Neuronal stem cell (in vitro differentiated cells): Measurements from ENCODE around the gene MS4A8.
"Not testable (repeated sequence)": the region's sequence is repeated elsewhere in the genome, so short reads cannot be mapped to it uniquely, and the experiment has no call there.

Experiments used
- DNase-seq: peaks from one replicate; pipeline ENCODE4 v3.0.0-alpha.2; 2013; ENCODE audit warnings: low spot score
- H2AFZ ChIP-seq: one replicate; pipeline ENCODE4 v1.6.1; 2013; ENCODE audit warnings: mild to moderate bottlenecking, low read length, inconsistent platforms
- H2AK5ac ChIP-seq: 2 replicates; pipeline ENCODE4 v1.6.1; 2013; ENCODE audit warnings: low read depth, mild to moderate bottlenecking, inconsistent platforms, low read length, moderate library complexity, mixed read lengths
- H2BK120ac ChIP-seq: 2 replicates; pipeline ENCODE4 v1.6.1; 2013; ENCODE audit warnings: low read depth, mild to moderate bottlenecking, inconsistent platforms, low read length, moderate library complexity, mixed read lengths
- H2BK12ac ChIP-seq: one replicate; pipeline ENCODE4 v1.6.1; 2013; ENCODE audit warnings: low read length, inconsistent platforms
- H2BK15ac ChIP-seq: 2 replicates; pipeline ENCODE4 v1.6.1; 2013; ENCODE audit warnings: mild to moderate bottlenecking, low read length, inconsistent platforms, mixed read lengths
- H2BK5ac ChIP-seq: one replicate; pipeline ENCODE4 v1.6.1; 2013; ENCODE audit warnings: inconsistent platforms, mild to moderate bottlenecking, low read length, moderate library complexity
- H3K14ac ChIP-seq: one replicate; pipeline ENCODE4 v1.6.1; 2013; ENCODE audit warnings: low read length, inconsistent platforms
- H3K18ac ChIP-seq: 2 replicates; pipeline ENCODE4 v1.6.1; 2013; ENCODE audit warnings: low read length, inconsistent platforms
- H3K23ac ChIP-seq: 2 replicates; pipeline ENCODE4 v1.6.1; 2013; ENCODE audit warnings: low read depth, mild to moderate bottlenecking, mixed read lengths, low read length, inconsistent platforms; ENCODE audit not compliant: poor library complexity
- H3K27ac ChIP-seq: replicated peaks from 3 replicates; pipeline ENCODE4 v1.5.1; 2013; ENCODE audit warnings: low read length, inconsistent platforms
- H3K27me3 ChIP-seq, 3 experiments: 2 replicates each; pipeline ENCODE4 v1.6.1; 2013; ENCODE audit warnings: low read length in 3 of 3, mild to moderate bottlenecking in 2 of 3, inconsistent platforms in 1 of 3, low read depth in 1 of 3, mixed read lengths in 1 of 3, moderate library complexity in 1 of 3; ENCODE audit not compliant: control insufficient read depth in 3 of 3, insufficient read depth in 3 of 3
- H3K36me3 ChIP-seq, 2 donors: replicated peaks in 1 of 2; 2 replicates each; pipeline ENCODE4 v1.6.1; 2013; ENCODE audit warnings: low read length in 2 of 2; ENCODE audit not compliant: control insufficient read depth in 2 of 2, insufficient read depth in 2 of 2
- H3K4ac ChIP-seq: 2 replicates; pipeline ENCODE4 v1.6.1; 2013; ENCODE audit warnings: inconsistent platforms, mild to moderate bottlenecking, low read length, moderate library complexity
- H3K4me1 ChIP-seq, 2 donors: 1 replicate in 1 of 2; 2 replicates in 1 of 2; pipeline ENCODE4 v1.6.1; 2013; ENCODE audit warnings: low read length in 2 of 2, low read depth in 1 of 2; ENCODE audit not compliant: control insufficient read depth in 2 of 2, insufficient read depth in 1 of 2
- H3K4me2 ChIP-seq: one replicate; pipeline ENCODE4 v1.6.1; 2013; ENCODE audit warnings: mild to moderate bottlenecking, low read length, inconsistent platforms; ENCODE audit not compliant: insufficient read depth, poor library complexity, severe bottlenecking
- H3K4me3 ChIP-seq, 2 donors: 2 replicates each; pipeline ENCODE4 v1.5.1; 2013; ENCODE audit warnings: low read length in 2 of 2, mild to moderate bottlenecking in 2 of 2, inconsistent platforms in 1 of 2, moderate library complexity in 1 of 2
- H3K79me1 ChIP-seq: one replicate; pipeline ENCODE4 v1.6.1; 2013; ENCODE audit warnings: low read depth, mild to moderate bottlenecking, inconsistent platforms, low read length, moderate library complexity
- H3K9ac ChIP-seq: one replicate; pipeline ENCODE4 v1.6.1; 2013; ENCODE audit warnings: mild to moderate bottlenecking, low read depth, low read length, inconsistent platforms; ENCODE audit not compliant: poor library complexity
- H3K9me3 ChIP-seq, 2 donors: replicated peaks in 1 of 2; 2 replicates each; pipeline versions ENCODE3 to v1.6.1; 2013; ENCODE audit warnings: low read length in 2 of 2, mild to moderate bottlenecking in 2 of 2, inconsistent platforms in 1 of 2, low read depth in 1 of 2, mixed read lengths in 1 of 2, moderate library complexity in 1 of 2; ENCODE audit not compliant: control insufficient read depth in 2 of 2, insufficient read depth in 1 of 2
- H4K8ac ChIP-seq: one replicate; pipeline ENCODE4 v1.6.1; 2013; ENCODE audit warnings: low read depth, mild to moderate bottlenecking, inconsistent platforms, low read length, moderate library complexity
- H4K91ac ChIP-seq: one replicate; pipeline ENCODE4 v1.6.1; 2013; ENCODE audit warnings: low read length, low read depth, mild to moderate bottlenecking, inconsistent platforms; ENCODE audit not compliant: poor library complexity
- WGBS, 2 donors: extraction: QIAGEN DNeasy Blood & Tissue Kit; methylation state at CpG; one replicate each; pipeline ENCODE4 v1.1.7; 2013; ENCODE audit warnings: missing lambda C conversion rate in 2 of 2, mixed read lengths in 1 of 2; ENCODE audit not compliant: insufficient read length in 2 of 2, insufficient replicate concordance in 1 of 2; ENCODE audit errors: extremely low coverage in 2 of 2; 5-methylcytosine and 5-hydroxymethylcytosine counted together

Gene MS4A8

GRCh38 chr11:60711276-60711675 is 11.9 kb downstream of the MS4A8 start:
- Histone ChIP-seq H2AK5ac (no peak overlapping the region), H3K36me3 (no peaks in the 10 kb centered on the region), H3K79me1 (no peaks in the 10 kb centered on the region), H3K4me1 (no peaks in the 10 kb centered on the region), H3K27ac (no peak overlapping the region), H3K4ac (no peak overlapping the region), H2BK5ac (no peak overlapping the region), H4K8ac (no peak overlapping the region), H3K4me2 (no peak overlapping the region), H2BK15ac (no peak overlapping the region), H3K23ac (no peak overlapping the region), H3K18ac (no peak overlapping the region), H3K4me3 (no peak overlapping the region), H2BK12ac (no peak overlapping the region), H3K9ac (no peak overlapping the region), H3K27me3 (peaks cover 0 to 3% (median 0%) of the 10 kb centered on the region in 3 experiments), H4K91ac (no peak overlapping the region), H2AFZ (no peak overlapping the region), H3K14ac (no peak overlapping the region), H3K9me3 (no peaks in the 10 kb centered on the region), H2BK120ac (no peak overlapping the region)
- no CpG with 5 or more reads among the region's 4 CpGs for WGBS, 2 donors
- DNase-seq: no peak

- H3K9me3 ChIP-seq, H3K18ac ChIP-seq, H3K36me3 ChIP-seq, H3K4ac ChIP-seq, H3K9ac ChIP-seq, H3K4me2 ChIP-seq, H3K23ac ChIP-seq, H2BK12ac ChIP-seq, H3K27me3 ChIP-seq, H4K8ac ChIP-seq, H3K79me1 ChIP-seq, H3K27ac ChIP-seq, H2BK5ac ChIP-seq, H3K4me3 ChIP-seq, H3K4me1 ChIP-seq, H2AK5ac ChIP-seq, H2AFZ ChIP-seq, H2BK15ac ChIP-seq, H3K14ac ChIP-seq, H2BK120ac ChIP-seq, DNase-seq, H4K91ac ChIP-seq: not testable (repeated sequence)
- no CpG with 5 or more reads among the region's 6 CpGs for WGBS, 2 donors
These were observed 14.0 kb downstream of the MS4A8 start for GRCh38 chr11:60713423-60713822.

DNA sequence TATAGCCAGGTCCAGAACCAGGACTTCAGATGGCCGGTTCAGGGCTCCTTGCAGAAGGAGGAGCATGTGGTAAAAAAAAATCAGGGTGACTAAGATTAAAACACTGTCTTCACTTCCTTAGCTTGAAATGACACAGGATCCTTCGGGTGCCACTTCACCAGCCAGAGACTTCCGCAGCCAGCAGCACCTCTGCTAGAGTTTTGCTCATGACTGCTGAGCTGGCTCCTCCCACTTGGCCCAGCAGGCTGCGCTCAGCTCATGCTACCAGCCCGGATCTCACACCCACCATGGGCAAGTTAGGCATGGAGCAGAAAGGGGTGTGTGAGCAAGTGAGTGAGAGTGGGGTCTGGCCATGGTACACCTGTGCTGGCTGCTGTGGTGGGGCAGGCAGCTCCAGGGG is 18.5 kb downstream of the MS4A8 start:
- WGBS, 2 donors: no CpG with 5 or more reads among the region's 5 CpGs

DNA sequence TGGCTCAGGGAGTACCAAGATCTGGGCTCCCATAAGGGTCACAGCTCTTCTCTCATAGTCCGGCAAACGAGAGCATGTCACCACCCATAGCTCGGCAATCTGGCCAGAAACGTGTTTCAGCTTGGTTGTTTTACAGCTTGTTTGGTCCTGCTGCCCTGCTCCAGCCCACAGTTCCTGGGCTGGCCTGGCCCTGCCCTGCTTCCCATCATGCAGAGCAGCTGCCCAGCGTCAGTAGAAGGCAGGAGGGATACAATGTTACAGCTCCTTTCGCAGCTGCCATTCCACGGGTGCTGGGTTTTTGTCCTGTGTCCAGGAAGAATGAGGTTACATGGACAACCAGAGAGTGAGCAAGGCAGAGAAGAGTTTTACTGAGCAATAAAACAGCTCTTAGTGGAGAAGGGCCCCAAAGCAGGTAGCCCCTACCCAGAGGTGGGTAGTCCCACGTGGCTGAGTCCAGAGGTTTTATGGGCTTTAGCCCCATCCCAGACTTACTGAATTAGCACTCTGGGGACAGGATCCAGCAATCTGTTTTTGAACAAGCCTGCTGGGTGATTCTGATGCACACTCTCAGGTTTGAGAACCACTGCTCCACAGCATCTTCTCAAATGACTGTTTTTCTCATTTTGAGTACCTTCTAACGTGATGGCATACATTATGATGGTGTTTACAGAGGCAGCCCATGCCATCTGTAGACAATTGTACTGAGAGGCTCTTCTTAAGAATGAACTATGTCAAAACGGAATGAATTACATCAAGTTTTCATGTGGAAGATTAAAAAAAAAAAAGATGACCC is 19.3 kb downstream of the MS4A8 start:
- Histone ChIP-seq H2AK5ac (no peak overlapping the region), H3K23ac (no peak overlapping the region), H3K27me3 (peaks cover 0 to 3% (median 0%) of the 10 kb centered on the region in 3 experiments), H3K14ac (no peak overlapping the region), H3K79me1 (no peaks in the 10 kb centered on the region), H3K4me1 (no peaks in the 10 kb centered on the region), H4K91ac (no peak overlapping the region), H2BK120ac (no peak overlapping the region), H3K9me3 (peaks cover 0 to 5% of the 10 kb centered on the region in 2 donors), H2BK15ac (no peak overlapping the region), H2BK12ac (no peak overlapping the region), H3K27ac (no peak overlapping the region), H3K18ac (no peak overlapping the region), H3K4me2 (no peak overlapping the region), H2BK5ac (no peak overlapping the region), H3K36me3 (no peaks in the 10 kb centered on the region), H3K4ac (no peak overlapping the region), H4K8ac (no peak overlapping the region), H3K9ac (no peak overlapping the region), H3K4me3 (no peak overlapping the region), H2AFZ (no peak overlapping the region)
- no peak for DNase-seq
- no CpG with 5 or more reads among the region's 10 CpGs for WGBS, 2 donors

More for the DNA sequence above, 18.5 kb downstream of the MS4A8 start:
- Histone ChIP-seq H3K4ac (no peak overlapping the region), H3K14ac (peak overlapping the region; percentile 49), H2BK15ac (no peak overlapping the region), H3K9ac (no peak overlapping the region), H4K91ac (no peak overlapping the region), H3K79me1 (no peaks in the 10 kb centered on the region), H3K27ac (no peak overlapping the region), H3K4me3 (no peak overlapping the region), H4K8ac (no peak overlapping the region), H3K36me3 (no peaks in the 10 kb centered on the region), H2BK5ac (no peak overlapping the region), H2AFZ (no peak overlapping the region), H3K4me2 (no peak overlapping the region), H3K18ac (no peak overlapping the region), H2BK12ac (no peak overlapping the region), H3K4me1 (no peaks in the 10 kb centered on the region), H3K9me3 (peaks cover 0 to 5% of the 10 kb centered on the region in 2 donors), H2BK120ac (no peak overlapping the region), H2AK5ac (no peak overlapping the region), H3K23ac (no peak overlapping the region), H3K27me3 (peaks cover 0 to 3% (median 0%) of the 10 kb centered on the region in 3 experiments)
- DNase-seq: no peak
